Body of pancreas (tissue), 4 donors: ENCODE measurements around the gene TWF2.

Experiments used
- CTCF ChIP-seq, 7 experiments: fragments of 450-650 bp in 4 of 7; fragments of 200-600 bp in 3 of 7; sonication (generic) in 3 of 7; IDR thresholded peaks; one replicate each; pipeline ENCODE4 v1.5.1; 2016 to 2019; ENCODE audit warnings: antibody characterized with exemption in 7 of 7
- POLR2A ChIP-seq, 3 donors: fragments of 450-650 bp; IDR thresholded peaks; one replicate each; pipeline ENCODE4 v1.6.1; 2016; ENCODE audit warnings: antibody characterized with exemption in 3 of 3, mild to moderate bottlenecking in 2 of 3

- no peak for TF ChIP-seq CTCF (IDR thresholded peaks at IDR 0.05)
- no peak for TF ChIP-seq POLR2A (IDR thresholded peaks at IDR 0.05)
These were observed 56.3 kb downstream of the TWF2 start for GRCh38 chr3:52182691-52183090.
